RPMI8226 (cell line): ENCODE results near the gene TWIST2.
A peak's percentile ranks its signal among the peaks of the same experiment; 100 is the strongest.

Source experiments
- DNase-seq: peaks from one replicate; pipeline ENCODE4 v3.0.0-alpha.2; 2015

TWIST2 gene

GRCh38 chr2:238945433-238946150, 97.7 kb downstream of the TWIST2 start:
- no peak for DNase-seq

DNA sequence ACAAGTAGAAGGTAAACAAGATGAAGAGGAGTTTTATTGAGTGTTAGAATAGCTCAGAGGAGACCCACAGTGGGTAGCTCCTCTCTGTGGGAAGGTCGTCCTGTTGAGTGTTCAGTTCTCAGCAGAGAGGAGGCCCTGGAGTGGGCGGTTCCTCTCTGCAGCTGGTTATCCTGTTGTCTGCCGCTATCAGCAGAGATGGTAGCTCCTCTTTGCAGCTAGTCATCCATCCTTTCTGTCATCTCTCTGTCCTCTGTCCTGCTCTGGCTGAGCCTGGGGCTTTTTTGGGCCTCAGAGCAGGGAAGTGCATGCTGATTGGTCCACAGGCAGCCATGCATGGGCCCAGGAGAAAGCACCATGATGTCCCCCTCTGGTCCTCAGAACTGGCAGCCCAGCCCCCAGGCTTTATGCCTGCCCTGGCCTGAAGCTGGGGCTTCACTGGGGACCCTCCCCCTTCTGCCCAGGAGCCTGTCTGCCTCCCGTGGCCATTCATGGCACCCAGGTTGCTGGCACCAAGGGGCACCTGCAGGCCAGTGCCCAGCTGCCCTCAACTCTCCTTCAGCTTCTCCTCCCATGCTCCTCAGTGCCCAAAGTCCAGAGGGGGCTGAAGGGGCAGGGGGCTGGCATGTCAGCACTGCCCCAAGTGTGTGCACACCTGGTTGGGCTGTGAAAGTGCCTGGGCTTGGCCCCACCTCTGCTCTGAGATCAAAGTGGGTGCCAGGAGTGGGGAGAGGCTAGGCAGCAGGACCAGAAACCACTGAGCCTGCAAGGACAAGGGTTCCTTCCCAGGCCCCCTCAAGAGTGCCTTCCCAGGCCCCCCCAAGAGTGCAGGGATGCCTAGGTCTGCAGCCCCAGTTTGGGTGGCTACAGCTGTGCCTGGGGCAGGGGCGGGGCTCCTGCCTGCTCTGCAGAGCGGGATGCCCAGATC, 98.7 kb downstream of the TWIST2 start:
- no peak for DNase-seq

GRCh38 chr2:238947243-238947760, 99.4 kb downstream of the TWIST2 start:
- no peak for DNase-seq

- peak; percentile 51 for DNase-seq
Measured at GRCh38 chr2:238947920-238948710, 100.2 kb downstream of the TWIST2 start.

- no peak for DNase-seq
Measured at GRCh38 chr2:238948765-238949641, 101.1 kb downstream of the TWIST2 start.

DNA sequence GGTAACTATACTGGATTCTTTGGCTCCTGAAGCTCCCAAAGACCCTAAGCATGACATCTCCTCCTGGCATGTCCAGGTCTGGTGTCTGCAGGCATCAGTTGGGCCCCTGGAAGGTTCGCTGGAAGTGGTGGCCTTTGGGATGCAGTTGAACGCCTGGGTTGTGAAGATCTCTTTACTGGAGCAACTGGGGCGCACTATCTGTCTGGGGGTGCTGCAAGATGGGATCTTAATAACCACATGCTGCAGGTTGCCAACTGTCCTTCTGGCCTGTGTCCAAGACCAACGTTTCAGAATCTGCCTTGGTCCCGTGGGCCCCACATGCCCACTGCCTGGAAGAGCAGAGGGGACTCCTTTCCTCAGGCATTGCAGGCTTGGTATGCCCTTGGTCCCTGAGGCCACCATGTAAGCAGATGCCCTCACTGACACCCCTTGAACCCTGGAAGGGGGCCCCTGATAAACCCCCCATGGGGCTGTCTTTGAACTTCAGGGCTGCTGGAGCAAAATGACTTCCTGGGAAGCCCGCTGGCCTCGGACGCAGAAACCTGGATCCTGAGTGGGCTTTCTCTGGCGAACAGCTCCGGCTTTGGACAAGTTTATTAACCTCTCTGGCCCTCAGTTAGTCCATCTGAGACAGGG, 101.9 kb downstream of the TWIST2 start:
- DNase-seq = no peak

DNA sequence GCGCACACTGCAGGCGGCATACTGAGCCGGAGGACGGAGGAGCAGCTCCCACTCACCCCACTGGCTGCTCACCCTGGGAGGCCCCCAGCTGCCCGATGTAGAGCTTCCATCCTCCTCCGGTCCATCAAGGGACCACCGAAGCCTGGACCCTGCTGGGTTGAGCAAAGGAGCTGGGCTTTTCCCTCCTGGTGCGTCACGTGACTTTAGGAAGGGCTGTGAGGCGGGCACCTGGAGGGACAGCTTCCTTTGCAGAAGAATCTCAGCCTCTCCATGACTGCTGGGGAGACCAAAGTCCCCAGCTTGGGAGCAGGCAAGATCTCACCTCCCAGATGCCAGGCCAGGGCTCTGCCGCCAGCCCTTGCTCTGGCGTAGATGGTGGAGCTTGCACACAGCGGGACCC, 102.7 kb downstream of the TWIST2 start:
- DNase-seq = no peak

GRCh38 chr2:238952261-238952919, 104.5 kb downstream of the TWIST2 start:
- DNase-seq = no peak

DNA sequence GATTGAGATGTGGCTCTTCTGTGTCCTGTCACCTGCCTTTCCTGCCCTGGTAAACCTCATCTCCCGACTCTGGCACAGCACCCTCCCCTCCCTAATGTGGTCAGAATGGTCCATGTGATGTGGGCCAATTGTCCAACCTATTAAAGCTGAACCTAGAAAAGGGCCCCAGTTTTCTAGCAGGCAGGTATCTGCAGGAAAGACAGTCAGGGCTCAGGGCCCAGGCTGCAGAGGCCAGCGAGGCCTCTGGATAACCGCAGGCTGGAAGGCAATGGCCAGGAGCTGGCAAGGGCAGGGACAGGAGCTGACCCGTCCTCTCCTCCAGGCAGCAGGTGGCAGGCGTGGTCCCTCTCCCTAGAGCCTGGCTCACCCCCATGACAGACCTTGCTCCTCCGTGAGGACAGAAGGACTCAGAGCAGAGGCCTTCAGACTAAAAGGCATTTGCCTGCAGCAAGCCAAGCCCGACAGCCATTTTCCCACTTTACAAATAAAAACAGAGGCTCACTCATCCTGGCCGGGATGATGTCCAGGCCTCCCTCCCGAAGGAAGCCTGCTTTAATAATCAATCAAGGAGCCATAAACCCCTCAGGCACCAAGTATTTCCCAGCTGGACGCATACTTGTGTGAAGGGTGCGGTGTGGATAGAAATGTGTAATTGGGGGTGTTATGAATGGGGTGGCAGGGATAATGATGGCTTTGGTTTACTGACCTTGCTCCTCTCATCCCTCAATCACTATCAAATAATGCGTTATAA, 107.1 kb downstream of the TWIST2 start:
- DNase-seq = no peak

DNA sequence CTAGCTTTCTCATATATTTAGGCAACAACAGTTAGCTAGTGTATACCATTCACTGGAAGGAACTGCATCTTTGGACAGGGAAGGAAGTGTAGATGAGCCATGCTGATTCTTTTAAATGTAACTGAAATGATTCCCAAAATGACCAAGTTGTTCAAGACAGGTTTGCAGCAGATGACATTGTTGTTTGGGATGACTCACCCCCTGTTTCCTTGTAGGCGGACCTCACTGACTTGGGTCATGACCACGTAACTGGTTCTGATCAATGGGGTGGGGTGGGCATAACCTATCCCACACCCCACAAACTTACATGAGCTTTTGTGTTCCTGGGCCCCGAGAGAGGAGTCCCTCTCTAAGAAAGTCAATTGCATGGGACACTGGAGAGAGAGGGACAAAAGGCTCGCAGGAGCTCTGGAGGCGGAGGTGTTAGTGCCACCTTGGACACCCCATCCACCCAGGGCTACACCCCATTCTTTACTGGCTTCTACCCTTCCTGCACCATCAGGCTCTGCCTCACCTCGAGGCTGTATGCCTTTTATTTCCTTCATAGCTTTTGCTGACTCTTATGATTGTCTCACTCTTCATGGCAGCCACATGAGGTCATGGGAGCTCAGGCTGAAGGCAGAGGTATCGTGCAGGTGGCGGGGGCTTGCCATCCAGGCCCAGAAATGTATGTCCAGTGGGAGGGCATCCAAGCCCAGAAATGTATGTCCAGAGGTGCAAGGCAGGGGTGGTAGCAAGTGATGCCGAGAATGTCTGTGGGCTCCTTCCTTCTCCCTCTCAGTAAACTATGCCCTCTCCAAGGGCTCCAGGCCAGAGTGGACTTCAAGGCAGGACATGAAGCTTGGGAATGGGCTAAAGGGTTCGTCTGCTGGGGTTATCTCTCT, 108.0 kb downstream of the TWIST2 start:
- DNase-seq = no peak

- DNase-seq = no peak
Measured at GRCh38 chr2:238956676-238957075, 108.8 kb downstream of the TWIST2 start.
